GM19463 (cell line): ENCODE measurements around the gene CPA3.

Experiments used
- ATAC-seq: cut with Tn5 transposase; IDR thresholded peaks from one replicate; pipeline ENCODE4 v1.9.1; 2021; ENCODE audit warnings: mild to moderate bottlenecking, moderate library complexity; ENCODE audit not compliant: unreplicated experiment

CPA3 gene

DNA sequence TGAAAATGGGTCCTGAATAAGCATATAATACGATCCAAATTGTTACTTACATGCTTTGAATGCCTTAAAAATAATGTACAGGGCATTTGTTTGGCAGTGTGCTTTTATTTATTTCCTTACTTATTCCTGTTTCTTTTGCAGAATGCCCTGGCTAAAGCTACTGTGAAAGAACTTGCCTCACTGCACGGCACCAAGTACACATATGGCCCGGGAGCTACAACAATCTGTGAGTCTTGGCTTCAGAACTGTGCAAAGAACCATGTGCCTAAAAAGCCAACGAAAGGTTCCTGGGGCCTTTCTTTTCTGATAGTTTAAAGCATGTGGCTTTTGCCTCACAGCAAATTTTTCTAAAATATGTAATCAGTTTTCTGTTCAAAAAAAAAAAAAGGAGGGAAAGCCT is 7.8 kb upstream of the CPA3 start:
- ATAC-seq, result no peak

DNA sequence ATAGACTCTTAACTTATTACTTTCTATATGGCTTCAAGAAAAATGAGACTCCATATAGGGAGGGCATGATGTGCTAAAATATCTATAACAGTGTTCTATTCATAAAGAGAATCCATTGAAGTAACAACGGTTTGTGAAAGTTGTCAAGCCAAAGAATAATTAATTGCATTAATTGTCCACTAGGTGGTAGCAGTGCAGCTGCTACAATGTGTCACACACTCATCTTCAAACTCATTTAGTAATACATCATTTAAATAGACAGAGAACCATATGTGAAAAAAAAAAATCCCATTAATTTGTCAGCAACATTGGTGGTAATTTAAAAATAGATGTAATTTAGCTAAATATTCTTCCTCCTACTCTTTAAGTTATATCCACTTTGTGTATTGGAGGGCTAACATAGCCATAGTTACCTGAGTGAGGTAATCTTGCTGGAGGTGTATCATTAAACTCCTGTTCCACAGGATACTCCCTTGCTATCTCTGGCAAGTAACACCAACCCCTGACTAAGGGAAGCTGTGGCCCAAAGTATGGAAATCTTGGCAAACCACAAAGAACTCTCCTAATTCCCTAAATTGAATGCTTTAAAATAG is 3.7 kb upstream of the CPA3 start:
- ATAC-seq, result peak; percentile 72

- ATAC-seq, result no peak
These were observed 1.8 kb upstream of the CPA3 start for GRCh38 chr3:148863297-148863696.

DNA sequence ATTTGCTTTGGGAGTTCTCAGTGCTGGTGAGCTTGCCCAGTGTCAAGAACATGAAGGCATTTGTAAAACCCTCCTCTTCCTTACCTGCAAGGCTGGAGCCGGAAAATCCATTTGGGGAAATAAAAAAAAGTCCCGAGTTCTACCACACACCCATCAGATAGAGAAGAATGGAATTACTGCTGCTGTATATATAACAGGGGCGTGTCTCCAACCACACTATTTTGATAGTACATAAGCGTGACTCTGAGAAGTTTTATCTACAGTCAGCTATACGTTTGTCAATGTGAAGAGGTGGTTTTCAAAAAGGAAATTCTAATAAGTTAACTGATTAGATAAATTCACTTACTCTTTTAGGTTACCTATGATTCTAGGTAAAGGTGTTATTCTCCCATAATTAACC is 1.3 kb upstream of the CPA3 start:
- ATAC-seq, result no peak

DNA sequence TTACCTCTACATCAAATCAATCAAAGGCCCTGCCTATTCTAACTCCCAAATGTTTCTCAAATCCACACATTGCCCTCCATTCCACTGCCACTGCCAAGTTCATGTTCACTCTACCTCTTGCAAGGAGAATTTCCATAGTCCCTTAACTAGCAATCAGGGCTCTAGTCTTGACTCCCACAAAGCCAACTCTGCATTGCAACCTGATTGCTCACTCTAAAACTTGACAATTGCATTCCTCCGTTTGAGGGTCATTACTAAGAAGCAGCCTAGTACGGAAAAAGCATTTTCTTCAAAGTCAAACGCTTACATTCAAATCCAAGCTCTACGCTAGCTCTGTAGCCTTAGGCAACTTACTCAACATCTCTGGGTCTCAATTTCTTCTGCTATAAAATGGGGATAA is 1.2 kb downstream of the CPA3 start:
- ATAC-seq, result no peak

- ATAC-seq, result no peak
These were observed 8.3 kb downstream of the CPA3 start for GRCh38 chr3:148873270-148873927.

- no peak for ATAC-seq
These were observed 8.9 kb downstream of the CPA3 start for GRCh38 chr3:148873977-148874376.

DNA sequence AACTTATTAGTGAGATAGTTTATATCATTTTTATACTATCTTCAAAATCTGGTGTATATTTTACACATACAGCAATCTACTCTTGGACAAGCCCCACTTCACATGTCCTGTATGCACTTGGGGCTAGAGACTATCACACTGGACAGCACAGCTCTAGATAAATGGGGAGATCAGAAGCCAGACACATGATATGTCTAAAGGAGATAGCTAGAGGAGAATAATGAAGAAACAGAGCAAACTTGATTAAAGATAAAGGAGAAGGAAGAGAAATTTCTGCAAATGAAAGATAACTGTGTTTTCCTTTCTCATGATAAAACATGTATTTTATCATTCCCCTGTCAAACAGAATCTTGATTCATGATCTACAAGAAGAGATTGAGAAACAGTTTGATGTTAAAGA is 13.0 kb downstream of the CPA3 start:
- no peak for ATAC-seq

DNA sequence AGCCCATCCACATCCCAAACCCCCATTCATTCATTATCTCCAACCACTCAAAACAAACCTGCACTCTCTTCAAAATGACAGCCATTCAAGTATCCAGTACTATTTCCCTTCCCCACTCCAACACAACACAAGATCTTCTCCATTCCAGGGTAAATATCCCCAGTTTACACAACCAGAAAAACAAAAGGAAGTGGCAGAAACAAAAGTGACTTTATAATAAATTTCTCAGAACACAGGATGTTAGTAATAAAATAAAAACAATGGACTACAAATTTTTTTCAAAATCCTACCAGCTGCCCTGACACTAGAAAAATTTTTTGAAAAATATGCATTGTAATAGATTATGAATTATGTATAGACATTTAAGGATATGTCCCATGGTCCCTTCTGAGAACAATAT is 14.2 kb downstream of the CPA3 start:
- ATAC-seq, result no peak

- ATAC-seq, result no peak
These were observed 15.6 kb downstream of the CPA3 start for GRCh38 chr3:148880681-148881080.

- ATAC-seq, result no peak
These were observed 16.2 kb downstream of the CPA3 start for GRCh38 chr3:148881286-148881685.

- no peak for ATAC-seq
These were observed 17.2 kb downstream of the CPA3 start for GRCh38 chr3:148882288-148882687.

GRCh38 chr3:148883163-148883562 is 18.1 kb downstream of the CPA3 start:
- no peak for ATAC-seq

DNA sequence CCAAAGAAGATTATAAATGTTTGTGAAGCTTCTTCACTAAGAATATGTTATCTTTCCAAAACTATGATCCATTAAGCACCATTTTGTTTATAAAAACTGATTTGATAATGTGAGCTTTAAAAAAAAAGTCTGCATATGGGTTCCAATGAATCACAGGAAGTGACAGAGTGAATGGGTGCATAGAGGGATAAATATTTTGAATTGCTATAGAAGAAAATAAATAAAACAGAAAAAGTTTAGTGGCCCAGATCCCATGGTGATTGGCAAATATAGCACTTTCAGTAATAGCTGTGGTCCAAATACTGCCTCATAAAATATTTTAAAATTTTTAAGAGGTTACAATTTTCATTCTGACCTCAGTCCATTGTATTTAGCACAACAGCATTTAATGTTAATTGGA is 19.2 kb downstream of the CPA3 start:
- ATAC-seq, result no peak

GRCh38 chr3:148889828-148890227 is 24.7 kb downstream of the CPA3 start:
- ATAC-seq, result no peak

- ATAC-seq, result no peak
These were observed 31.0 kb downstream of the CPA3 start for GRCh38 chr3:148896062-148896461.

DNA sequence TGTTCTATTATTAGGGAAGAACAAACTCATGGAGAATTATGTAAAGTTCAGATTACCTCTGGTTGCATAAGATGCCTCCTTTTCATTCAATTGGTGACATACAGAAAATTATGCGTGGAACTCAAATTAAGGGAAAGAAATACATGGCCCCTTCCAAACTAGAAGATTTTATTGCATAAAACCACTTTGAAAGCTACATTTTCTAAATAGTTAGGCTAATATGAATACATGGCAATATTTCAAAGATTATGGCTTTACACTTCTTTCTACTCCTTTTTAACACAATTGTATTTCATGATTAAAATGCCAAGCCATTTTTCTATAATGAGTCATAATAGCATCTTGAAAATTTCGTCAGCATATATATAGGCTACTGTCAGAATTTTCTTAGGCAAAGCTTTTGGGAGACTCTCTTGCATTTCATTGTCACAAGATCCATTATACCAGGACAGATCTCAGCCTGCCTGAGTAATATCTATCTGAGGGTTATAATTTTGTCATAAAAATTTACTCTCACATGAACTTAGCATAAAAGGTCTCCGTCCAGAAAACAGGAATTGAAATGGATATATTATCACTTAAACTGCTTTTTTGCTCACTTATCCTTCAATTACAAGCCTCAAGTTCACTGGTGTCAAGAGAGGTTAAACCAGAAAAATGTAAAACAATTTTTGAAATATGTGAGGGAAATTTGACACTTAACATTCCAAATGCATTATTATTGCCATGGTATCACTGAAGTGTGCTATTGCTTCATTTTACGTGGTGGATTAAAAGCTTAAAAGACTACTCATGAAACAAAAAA is 37.1 kb downstream of the CPA3 start:
- ATAC-seq, result no peak

GRCh38 chr3:148903022-148903442 is 37.9 kb downstream of the CPA3 start:
- no peak for ATAC-seq

GRCh38 chr3:148903941-148904340 is 38.8 kb downstream of the CPA3 start:
- no peak for ATAC-seq

- ATAC-seq, result no peak
These were observed 41.6 kb downstream of the CPA3 start for GRCh38 chr3:148906667-148907066.

- no peak for ATAC-seq
These were observed 46.1 kb downstream of the CPA3 start for GRCh38 chr3:148911173-148911572.

GRCh38 chr3:148911592-148911991 is 46.5 kb downstream of the CPA3 start:
- ATAC-seq, result no peak
